ENCODE data around the gene DRC7. TPM values are rescaled to one million over a fixed set of nuclear protein-coding genes. Genes with fewer than 3 reads are reported as not detected.

DRC7 gene
- total RNA-seq, 1 experiment from 2014 or later, result not detected

- ChIA-PET CTCF (interaction anchor here (0.7 to 2.9 kb wide), 15 partner anchors 9 to 268 kb away, joined by 3 to 18 read pairs (median 4); partner anchors contain the start of gene KATNB1), POLR2A (interaction anchor here (0.7 kb wide), 1 partner anchor 15 kb away, joined by 3 read pairs; no protein-coding TSS in a partner anchor)
- peak; percentile 29 for DNase-seq (ENCODE audit: low spot score)
- H3K4me3 Mint-ChIP-seq, result no peak overlapping the region
- TF ChIP-seq RELA (CRISPR knock-in tag; IDR thresholded peaks at IDR 0.05; ENCODE audit: borderline replicate concordance) (0 out of 2 replicates have a peak, but pooled peaks have one; percentile 50), MYBL2 (CRISPR knock-in tag; IDR thresholded peaks at IDR 0.05) (no peak), NR1H2 (CRISPR knock-in tag; IDR thresholded peaks at IDR 0.05) (no peak), PRRX2 (CRISPR knock-in tag; IDR thresholded peaks at IDR 0.05) (no peak), ERG (CRISPR knock-in tag; IDR thresholded peaks at IDR 0.05) (no peak), USF2 (CRISPR knock-in tag; IDR thresholded peaks at IDR 0.05) (peak; percentile 9; the same call in 1 of the 2 replicates), FOXP4 (CRISPR knock-in tag; IDR thresholded peaks at IDR 0.05) (peak; percentile 11; the same call in 1 of the 2 replicates)
- no peak for ATAC-seq
- H3K9me3 Mint-ChIP-seq, result no peaks in the 10 kb centered on the region
- peaks cover 20% of the 10 kb centered on the region for H3K4me1 Mint-ChIP-seq
- peaks cover 2% of the 10 kb centered on the region; the same call in 1 of the 2 replicates for H3K36me3 Mint-ChIP-seq
- no peaks in the 10 kb centered on the region for H3K27me3 Mint-ChIP-seq (ENCODE audit: low read depth)
- H3K27ac Mint-ChIP-seq, result peak overlapping the region; percentile 83
Measured at GRCh38 chr16:57760357-57761160, 66.0 kb downstream of the DRC7 start.

- Mint-ChIP-seq H3K9me3 (no peaks in the 10 kb centered on the region), H3K4me3 (no peak overlapping the region), H3K27ac (no peak overlapping the region), H3K36me3 (0 out of 2 replicates have a peak, but pooled peaks cover under 1% of the 10 kb centered on the region), H3K27me3 (ENCODE audit: low read depth) (no peaks in the 10 kb centered on the region), H3K4me1 (peaks cover 22% of the 10 kb centered on the region)
- POLR2A ChIA-PET, result no interaction called here
- DNase-seq (ENCODE audit: low spot score) (no peak), ATAC-seq (no peak)
- CTCF ChIA-PET, result interaction anchor here (0.6 to 2.9 kb wide), 9 partner anchors 14 to 267 kb away, joined by 3 to 18 read pairs (median 7); no protein-coding TSS in a partner anchor
- TF ChIP-seq IRF2 (CRISPR knock-in tag; IDR thresholded peaks at IDR 0.05; ENCODE audit: borderline replicate concordance, low read depth), result no peak
- TF ChIP-seq ATF1 (CRISPR knock-in tag; IDR thresholded peaks at IDR 0.05), result no peak
Measured at GRCh38 chr16:57761301-57761700, 66.7 kb downstream of the DRC7 start.

- ChIA-PET POLR2A (no interaction called here), CTCF (interaction anchor here (0.6 to 2.7 kb wide), 4 partner anchors 14 to 238 kb away, joined by 3 to 18 read pairs (median 8); no protein-coding TSS in a partner anchor)
- ATAC-seq (no peak), DNase-seq (ENCODE audit: low spot score) (no peak)
- no peaks in the 10 kb centered on the region for H3K9me3 Mint-ChIP-seq
- no peak overlapping the region for H3K27ac Mint-ChIP-seq
- H3K36me3 Mint-ChIP-seq, result no peaks in the 10 kb centered on the region
- H3K4me3 Mint-ChIP-seq, result no peak overlapping the region
- peaks cover 22% of the 10 kb centered on the region for H3K4me1 Mint-ChIP-seq
- H3K27me3 Mint-ChIP-seq (ENCODE audit: low read depth), result no peaks in the 10 kb centered on the region
- TF ChIP-seq ETV6 (CRISPR knock-in tag; IDR thresholded peaks at IDR 0.05) (no peak), USF1 (CRISPR knock-in tag; IDR thresholded peaks at IDR 0.05) (no peak), CBFB (CRISPR knock-in tag; IDR thresholded peaks at IDR 0.05; ENCODE audit: low read depth) (no peak), USF2 (CRISPR knock-in tag; IDR thresholded peaks at IDR 0.05) (no peak), NFATC4 (CRISPR knock-in tag; IDR thresholded peaks at IDR 0.05) (no peak), KAT7 (CRISPR knock-in tag; IDR thresholded peaks at IDR 0.05; ENCODE audit: borderline replicate concordance) (no peak), E2F1 (CRISPR knock-in tag; IDR thresholded peaks at IDR 0.05) (no peak), ZNF219 (CRISPR knock-in tag; IDR thresholded peaks at IDR 0.05; ENCODE audit: borderline replicate concordance) (no peak), TP53 (CRISPR knock-in tag; IDR thresholded peaks at IDR 0.05) (no peak), ZSCAN18 (CRISPR knock-in tag; IDR thresholded peaks at IDR 0.05) (no peak), ERG (CRISPR knock-in tag; IDR thresholded peaks at IDR 0.05) (no peak), FOXJ3 (CRISPR knock-in tag; IDR thresholded peaks at IDR 0.05; ENCODE audit: borderline replicate concordance) (no peak), ZNF396 (CRISPR knock-in tag; IDR thresholded peaks at IDR 0.05; ENCODE audit: borderline replicate concordance) (no peak)
Measured at GRCh38 chr16:57761957-57762356, 67.4 kb downstream of the DRC7 start.

Measured in WTC11 (cell line).